ENCODE data around the gene HMGXB3. TPM values are rescaled to one million over a fixed set of nuclear protein-coding genes. Genes with fewer than 3 reads are reported as not detected.

The HMGXB3 gene
- total RNA-seq, 2 experiments from 2014 or later = 30.4 to 32.6 TPM

DNA sequence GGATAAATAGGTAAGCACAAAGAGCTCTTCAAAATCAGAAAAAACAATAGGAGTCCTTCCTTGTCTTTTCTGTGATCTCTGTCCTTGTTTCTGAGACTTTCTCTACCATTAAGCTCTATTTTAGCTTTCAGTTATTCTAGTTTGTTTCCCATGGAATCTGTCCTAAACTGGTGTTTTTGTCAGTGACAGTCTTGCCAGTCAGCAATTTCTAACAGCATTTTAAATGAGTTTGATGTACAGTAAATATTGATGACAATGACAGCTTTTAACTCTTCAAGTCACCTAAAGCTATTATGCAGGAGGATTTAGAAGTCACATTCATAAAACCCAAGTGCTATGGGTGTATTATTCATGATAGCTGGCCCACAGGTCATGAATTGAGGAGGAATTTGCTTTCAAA lies 18.0 kb upstream of the HMGXB3 start:
- H3K27me3 Mint-ChIP-seq = no peaks in the 10 kb centered on the region
- TF ChIP-seq, protein P1, sequence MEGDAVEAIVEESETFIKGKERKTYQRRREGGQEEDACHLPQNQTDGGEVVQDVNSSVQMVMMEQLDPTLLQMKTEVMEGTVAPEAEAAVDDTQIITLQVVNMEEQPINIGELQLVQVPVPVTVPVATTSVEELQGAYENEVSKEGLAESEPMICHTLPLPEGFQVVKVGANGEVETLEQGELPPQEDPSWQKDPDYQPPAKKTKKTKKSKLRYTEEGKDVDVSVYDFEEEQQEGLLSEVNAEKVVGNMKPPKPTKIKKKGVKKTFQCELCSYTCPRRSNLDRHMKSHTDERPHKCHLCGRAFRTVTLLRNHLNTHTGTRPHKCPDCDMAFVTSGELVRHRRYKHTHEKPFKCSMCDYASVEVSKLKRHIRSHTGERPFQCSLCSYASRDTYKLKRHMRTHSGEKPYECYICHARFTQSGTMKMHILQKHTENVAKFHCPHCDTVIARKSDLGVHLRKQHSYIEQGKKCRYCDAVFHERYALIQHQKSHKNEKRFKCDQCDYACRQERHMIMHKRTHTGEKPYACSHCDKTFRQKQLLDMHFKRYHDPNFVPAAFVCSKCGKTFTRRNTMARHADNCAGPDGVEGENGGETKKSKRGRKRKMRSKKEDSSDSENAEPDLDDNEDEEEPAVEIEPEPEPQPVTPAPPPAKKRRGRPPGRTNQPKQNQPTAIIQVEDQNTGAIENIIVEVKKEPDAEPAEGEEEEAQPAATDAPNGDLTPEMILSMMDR (IDR thresholded peaks at IDR 0.05) = no peak

DNA sequence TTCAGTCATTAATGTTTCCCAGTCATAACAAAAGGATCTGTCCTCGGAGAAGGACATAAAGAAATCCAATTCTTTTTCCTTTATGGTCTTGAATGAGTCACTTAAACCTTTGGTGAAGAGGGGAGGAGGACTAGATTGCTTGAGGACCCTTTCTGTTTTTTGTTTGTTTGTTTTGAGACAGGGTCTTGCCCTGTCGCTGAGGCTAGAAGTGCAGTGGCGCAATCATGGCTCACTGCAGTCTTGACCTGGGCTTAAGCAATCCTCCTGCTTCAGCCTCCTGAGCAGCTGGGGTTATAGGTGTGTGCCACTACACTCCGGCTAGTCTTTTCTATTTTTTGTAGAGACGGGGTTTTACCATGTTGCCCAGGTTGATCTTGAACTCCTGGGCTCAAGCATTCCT lies 12.4 kb upstream of the HMGXB3 start:
- TF ChIP-seq, protein P1 (IDR thresholded peaks at IDR 0.05) = no peak
- Mint-ChIP-seq H3K4me3 (no peak overlapping the region), H3K9me3 (no peaks in the 10 kb centered on the region), H3K27ac (no peak overlapping the region), H3K27me3 (no peaks in the 10 kb centered on the region), H3K36me3 (ENCODE audit: low read depth) (no peaks in the 10 kb centered on the region), H3K4me1 (ENCODE audit: low read depth) (no peaks in the 10 kb centered on the region)
- ChIA-PET POLR2A (no interaction called here), CTCF (interaction anchor here (1.2 to 2.3 kb wide), 3 partner anchors 19 to 154 kb away, joined by 4 to 12 read pairs (median 5); no protein-coding TSS in a partner anchor)
- ATAC-seq = no peak
- DNase-seq = no peak
- intact Hi-C loops (cut with micrococcal nuclease) = no loop called here

More for the DNA sequence above, 18.0 kb upstream of the HMGXB3 start:
- Mint-ChIP-seq H3K4me3 (no peak overlapping the region), H3K4me1 (ENCODE audit: low read depth) (no peaks in the 10 kb centered on the region), H3K27ac (no peak overlapping the region), H3K9me3 (no peaks in the 10 kb centered on the region), H3K36me3 (ENCODE audit: low read depth) (peaks cover 11% of the 10 kb centered on the region)
- DNase-seq = no peak
- ATAC-seq = no peak
- ChIA-PET CTCF (interaction anchor here (1.0 to 2.1 kb wide), 5 partner anchors 9 to 149 kb away, joined by 3 to 18 read pairs (median 3); partner anchors contain the start of gene TIGD6), POLR2A (interaction anchor here (0.5 kb wide), 1 partner anchor 15 kb away, joined by 3 read pairs; no protein-coding TSS in a partner anchor)
- intact Hi-C loops (cut with micrococcal nuclease) = no loop called here

DNA sequence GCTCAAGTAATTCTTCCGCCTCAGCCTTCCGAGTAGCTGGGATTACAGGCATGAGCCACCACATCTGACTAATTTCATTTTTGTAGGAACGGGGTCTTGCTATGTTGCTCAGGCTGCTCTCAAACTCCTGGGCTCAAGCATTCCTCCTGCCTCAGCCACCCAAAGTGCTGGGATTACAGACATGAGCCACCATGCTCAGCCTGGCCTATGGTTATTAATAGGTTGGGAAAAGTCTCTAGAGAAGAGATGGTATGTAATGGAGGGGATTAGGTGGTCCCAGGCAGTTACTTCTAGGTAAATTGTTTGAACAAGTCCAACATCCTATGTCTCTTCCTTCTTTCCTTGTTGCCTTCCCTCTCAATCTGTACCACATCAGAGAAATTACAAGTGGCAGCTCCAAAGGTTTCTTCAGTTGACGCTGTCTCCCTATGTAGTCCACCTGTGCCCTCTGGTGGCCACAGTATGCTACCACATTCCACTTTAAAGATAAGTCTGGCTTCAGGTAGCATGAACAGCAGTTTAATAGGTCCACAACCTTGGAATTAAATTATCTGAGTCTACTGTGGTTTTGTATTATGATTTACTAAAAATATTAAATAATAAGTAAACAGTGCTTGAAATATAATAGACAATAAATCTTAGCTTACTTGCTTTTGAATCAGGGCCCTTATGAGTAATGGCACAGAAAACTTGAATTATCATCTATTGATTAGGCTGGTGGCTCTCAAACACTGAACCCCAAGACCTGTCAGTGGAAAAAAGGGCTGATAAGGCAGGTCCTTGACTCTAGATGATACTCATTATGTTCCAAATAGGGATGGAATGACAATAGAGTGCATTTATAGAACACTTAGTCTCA lies 9.8 kb upstream of the HMGXB3 start:
- ATAC-seq (peak; percentile 98), DNase-seq (peak; percentile 85)
- TF ChIP-seq, protein P1 (IDR thresholded peaks at IDR 0.05) = peak; percentile 86
- CTCF ChIA-PET = interaction anchor here (0.5 to 8.0 kb wide), 56 partner anchors 8 to 374 kb away, joined by 3 to 163 read pairs (median 4); partner anchors contain the start of genes HMGXB3, SLC26A2 and TIGD6
- Mint-ChIP-seq H3K4me1 (ENCODE audit: low read depth) (no peaks in the 10 kb centered on the region), H3K4me3 (no peak overlapping the region), H3K27ac (no peak overlapping the region), H3K27me3 (no peaks in the 10 kb centered on the region), H3K9me3 (no peaks in the 10 kb centered on the region), H3K36me3 (ENCODE audit: low read depth) (peaks cover 2% of the 10 kb centered on the region)
- POLR2A ChIA-PET = interaction anchor here (1.3 kb wide), 1 partner anchor 17 kb away, joined by 3 read pairs; no protein-coding TSS in a partner anchor
- intact Hi-C loops (cut with micrococcal nuclease) = loop anchor here (2.0 to 5.0 kb wide), 2 partner anchors 156 to 353 kb away; no protein-coding TSS in a partner anchor

DNA sequence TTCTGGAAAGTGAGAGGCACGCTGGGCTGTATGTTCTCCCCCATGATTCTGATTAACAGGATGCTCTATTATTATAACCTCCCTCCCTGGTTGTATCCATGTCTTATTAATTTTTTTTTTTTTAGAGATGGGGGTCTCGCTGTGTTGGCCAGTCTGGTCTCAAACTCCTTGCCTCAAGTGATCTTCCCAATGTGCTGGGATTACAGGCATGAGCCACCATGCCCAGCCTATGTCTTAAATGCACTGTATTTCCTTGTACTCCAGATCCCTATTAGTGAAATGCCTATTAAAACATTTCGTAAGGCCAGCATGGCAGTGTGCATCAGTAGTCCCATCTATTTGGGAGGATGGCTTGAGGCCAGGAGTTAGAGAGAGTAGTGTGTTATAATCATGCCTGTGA lies 7.1 kb upstream of the HMGXB3 start:
- ATAC-seq = no peak
- Mint-ChIP-seq H3K4me3 (no peak overlapping the region), H3K36me3 (ENCODE audit: low read depth) (peaks cover 2% of the 10 kb centered on the region), H3K27ac (no peak overlapping the region), H3K4me1 (ENCODE audit: low read depth) (no peaks in the 10 kb centered on the region), H3K27me3 (no peaks in the 10 kb centered on the region), H3K9me3 (no peaks in the 10 kb centered on the region)
- ChIA-PET POLR2A (interaction anchor here (0.6 kb wide), 1 partner anchor 154 kb away, joined by 4 read pairs; no protein-coding TSS in a partner anchor), CTCF (interaction anchor here (0.8 to 8.0 kb wide), 9 partner anchors 9 to 357 kb away, joined by 3 to 163 read pairs (median 5); partner anchors contain the start of gene SLC26A2)
- no peak for DNase-seq
- TF ChIP-seq, protein P1 (IDR thresholded peaks at IDR 0.05) = no peak
- intact Hi-C loops (cut with micrococcal nuclease) = loop anchor here (5.0 kb wide), 1 partner anchor 356 kb away; no protein-coding TSS in a partner anchor
